ENCODE measurements around the gene PRR16. TPM values are rescaled to one million over a fixed set of nuclear protein-coding genes. Genes with fewer than 3 reads are reported as not detected.
A peak's percentile ranks its signal among the peaks of the same experiment; 100 is the strongest.

Gene PRR16
- total RNA-seq, 1 donor from 2014 or later = 0.25 TPM

- Mint-ChIP-seq H3K27ac (ENCODE audit: unreplicated experiment) (no peak overlapping the region), H3K9me3 (ENCODE audit: unreplicated experiment) (peaks cover 2% of the 10 kb centered on the region), H3K4me1 (ENCODE audit: low read depth, unreplicated experiment) (no peaks in the 10 kb centered on the region), H3K27me3 (ENCODE audit: unreplicated experiment) (no peaks in the 10 kb centered on the region), H3K36me3 (ENCODE audit: unreplicated experiment) (no peaks in the 10 kb centered on the region), H3K4me3 (ENCODE audit: unreplicated experiment) (no peak overlapping the region)
- peak; percentile 18 for DNase-seq
- TF ChIP-seq CTCF (IDR thresholded peaks at IDR 0.05; ENCODE audit: partially characterized antibody, unreplicated experiment) = no peak
These were observed 63.2 kb downstream of the PRR16 start for GRCh38 chr5:120527251-120527650.

- no peak overlapping the region for H3K4me3 Mint-ChIP-seq (ENCODE audit: unreplicated experiment)
- no peaks in the 10 kb centered on the region for H3K4me1 Mint-ChIP-seq (ENCODE audit: low read depth, unreplicated experiment)
- no peaks in the 10 kb centered on the region for H3K36me3 Mint-ChIP-seq (ENCODE audit: unreplicated experiment)
- no peak for TF ChIP-seq CTCF (IDR thresholded peaks at IDR 0.05; ENCODE audit: partially characterized antibody, unreplicated experiment)
- H3K27ac Mint-ChIP-seq (ENCODE audit: unreplicated experiment) = no peak overlapping the region
- no peak for DNase-seq
- H3K9me3 Mint-ChIP-seq (ENCODE audit: unreplicated experiment) = peaks cover 2% of the 10 kb centered on the region
- no peaks in the 10 kb centered on the region for H3K27me3 Mint-ChIP-seq (ENCODE audit: unreplicated experiment)
These were observed 64.5 kb downstream of the PRR16 start for GRCh38 chr5:120528609-120529008.

GRCh38 chr5:120529386-120529785, 65.3 kb downstream of the PRR16 start:
- no peaks in the 10 kb centered on the region for H3K9me3 Mint-ChIP-seq (ENCODE audit: unreplicated experiment)
- H3K27ac Mint-ChIP-seq (ENCODE audit: unreplicated experiment) = no peak overlapping the region
- no peaks in the 10 kb centered on the region for H3K4me1 Mint-ChIP-seq (ENCODE audit: low read depth, unreplicated experiment)
- DNase-seq = no peak
- no peaks in the 10 kb centered on the region for H3K27me3 Mint-ChIP-seq (ENCODE audit: unreplicated experiment)
- no peaks in the 10 kb centered on the region for H3K36me3 Mint-ChIP-seq (ENCODE audit: unreplicated experiment)
- TF ChIP-seq CTCF (IDR thresholded peaks at IDR 0.05; ENCODE audit: partially characterized antibody, unreplicated experiment) = no peak
- H3K4me3 Mint-ChIP-seq (ENCODE audit: unreplicated experiment) = no peak overlapping the region

- H3K27ac Mint-ChIP-seq (ENCODE audit: unreplicated experiment) = no peak overlapping the region
- H3K9me3 Mint-ChIP-seq (ENCODE audit: unreplicated experiment) = no peaks in the 10 kb centered on the region
- no peak for TF ChIP-seq CTCF (IDR thresholded peaks at IDR 0.05; ENCODE audit: partially characterized antibody, unreplicated experiment)
- H3K36me3 Mint-ChIP-seq (ENCODE audit: unreplicated experiment) = no peaks in the 10 kb centered on the region
- H3K27me3 Mint-ChIP-seq (ENCODE audit: unreplicated experiment) = no peaks in the 10 kb centered on the region
- H3K4me1 Mint-ChIP-seq (ENCODE audit: low read depth, unreplicated experiment) = no peaks in the 10 kb centered on the region
- no peak overlapping the region for H3K4me3 Mint-ChIP-seq (ENCODE audit: unreplicated experiment)
- DNase-seq = no peak
These were observed 67.1 kb downstream of the PRR16 start for GRCh38 chr5:120531215-120531614.

- peak; percentile 63 for TF ChIP-seq CTCF (IDR thresholded peaks at IDR 0.05; ENCODE audit: partially characterized antibody, unreplicated experiment)
- H3K27ac Mint-ChIP-seq (ENCODE audit: unreplicated experiment) = no peak overlapping the region
- no peaks in the 10 kb centered on the region for H3K4me1 Mint-ChIP-seq (ENCODE audit: low read depth, unreplicated experiment)
- no peaks in the 10 kb centered on the region for H3K36me3 Mint-ChIP-seq (ENCODE audit: unreplicated experiment)
- H3K27me3 Mint-ChIP-seq (ENCODE audit: unreplicated experiment) = no peaks in the 10 kb centered on the region
- peak; percentile 51 for DNase-seq
- no peaks in the 10 kb centered on the region for H3K9me3 Mint-ChIP-seq (ENCODE audit: unreplicated experiment)
- H3K4me3 Mint-ChIP-seq (ENCODE audit: unreplicated experiment) = no peak overlapping the region
These were observed 68.7 kb downstream of the PRR16 start for GRCh38 chr5:120532835-120533234.

Data from glutamatergic neuron (in vitro differentiated cells).